ENCODE measurements around the gene ZBTB16. TPM values are rescaled to one million over a fixed set of nuclear protein-coding genes. Genes with fewer than 3 reads are reported as not detected.

ZBTB16 gene
- total and polyA plus RNA-seq, 12 donors: 7.9 to 119 (median 53.2) TPM

GRCh38 chr11:114251815-114252337 is 192.4 kb downstream of the ZBTB16 start:
- peaks cover 8 to 14% of the 10 kb centered on the region in 2 donors for H3K4me1 ChIP-seq (replicated peaks in 1 of 2)
- peak overlapping the region in 1 of 5 donors; percentile 33 for H3K27ac ChIP-seq
- peaks cover 0 to 59% of the 10 kb centered on the region in 2 donors for H3K36me3 ChIP-seq (replicated peaks in 1 of 2)
- DNase-seq: no peak
- H3K4me3 ChIP-seq: no peak overlapping the region
- WGBS, 4 donors: 83 to 86% (median 85%) methylated on average over 7 to 9 of the region's 9 CpGs
- TF ChIP-seq CTCF (IDR thresholded peaks at IDR 0.05) (no peak), POLR2A (IDR thresholded peaks at IDR 0.05) (no peak)
- no peaks in the 10 kb centered on the region for H3K27me3 ChIP-seq
- H3K9me3 ChIP-seq (replicated peaks in 1 of 3): no peaks in the 10 kb centered on the region
- intact Hi-C loops (cut with DNase I): no loop called here

GRCh38 chr11:114252767-114253166 is 193.3 kb downstream of the ZBTB16 start:
- intact Hi-C loops (cut with DNase I): no loop called here
- TF ChIP-seq POLR2A (IDR thresholded peaks at IDR 0.05) (no peak), CTCF (IDR thresholded peaks at IDR 0.05) (no peak)
- no peak overlapping the region for H3K27ac ChIP-seq

GRCh38 chr11:114253771-114254170 is 194.3 kb downstream of the ZBTB16 start:
- H3K36me3 ChIP-seq (replicated peaks in 1 of 2): peaks cover 0 to 40% of the 10 kb centered on the region in 2 donors
- intact Hi-C loops (cut with DNase I): no loop called here
- H3K4me1 ChIP-seq (replicated peaks in 1 of 2): peaks cover 23 to 32% of the 10 kb centered on the region in 2 donors

More at GRCh38 chr11:114252767-114253166, 193.3 kb downstream of the ZBTB16 start:
- Histone ChIP-seq H3K36me3 (replicated peaks in 1 of 2) (peaks cover 0 to 50% of the 10 kb centered on the region in 2 donors), H3K9me3 (replicated peaks in 1 of 3) (no peaks in the 10 kb centered on the region), H3K4me3 (no peak overlapping the region), H3K4me1 (replicated peaks in 1 of 2) (peaks cover 16 to 22% of the 10 kb centered on the region in 2 donors), H3K27me3 (no peaks in the 10 kb centered on the region)
- no peak for DNase-seq
- 83 to 87% (median 85%) methylated on average over 9 of the region's 9 CpGs for WGBS, 4 donors

GRCh38 chr11:114254571-114255146 is 195.1 kb downstream of the ZBTB16 start:
- H3K27me3 ChIP-seq: no peaks in the 10 kb centered on the region
- H3K27ac ChIP-seq: no peak overlapping the region
- WGBS, 4 donors: 93 to 95% (median 94%) methylated on average over 14 of the region's 14 CpGs
- H3K4me1 ChIP-seq (replicated peaks in 1 of 2): peaks cover 23 to 38% of the 10 kb centered on the region in 2 donors
- H3K9me3 ChIP-seq (replicated peaks in 1 of 3): no peaks in the 10 kb centered on the region
- peaks cover 0 to 36% of the 10 kb centered on the region in 2 donors for H3K36me3 ChIP-seq (replicated peaks in 1 of 2)
- DNase-seq: no peak
- intact Hi-C loops (cut with DNase I): loop anchor here (5.0 kb wide), 2 partner anchors 197 to 222 kb away; partner anchors contain the start of gene ZBTB16 (in 1 of the 2)
- H3K4me3 ChIP-seq: no peak overlapping the region
- TF ChIP-seq POLR2A (IDR thresholded peaks at IDR 0.05) (no peak), CTCF (IDR thresholded peaks at IDR 0.05) (no peak)

More at GRCh38 chr11:114253771-114254170, 194.3 kb downstream of the ZBTB16 start:
- no peak for TF ChIP-seq CTCF (IDR thresholded peaks at IDR 0.05)
- TF ChIP-seq POLR2A (IDR thresholded peaks at IDR 0.05): no peak
- DNase-seq: no peak
- H3K4me3 ChIP-seq: no peak overlapping the region
- 70 to 85% (median 74%) methylated on average over 2 of the region's 2 CpGs for WGBS, 4 donors
- peak overlapping the region in 2 of 5 donors; percentile 20 to 26 for H3K27ac ChIP-seq
- no peaks in the 10 kb centered on the region for H3K27me3 ChIP-seq
- no peaks in the 10 kb centered on the region for H3K9me3 ChIP-seq (replicated peaks in 1 of 3)

Data from adrenal gland (tissue), 12 donors.